ENCODE data around the gene ZNF75A. TPM values are rescaled to one million over a fixed set of nuclear protein-coding genes. Genes with fewer than 3 reads are reported as not detected.

ZNF75A gene
- total and polyA plus RNA-seq, 8 donors = 8.0 to 52.5 (median 16.4) TPM

DNA sequence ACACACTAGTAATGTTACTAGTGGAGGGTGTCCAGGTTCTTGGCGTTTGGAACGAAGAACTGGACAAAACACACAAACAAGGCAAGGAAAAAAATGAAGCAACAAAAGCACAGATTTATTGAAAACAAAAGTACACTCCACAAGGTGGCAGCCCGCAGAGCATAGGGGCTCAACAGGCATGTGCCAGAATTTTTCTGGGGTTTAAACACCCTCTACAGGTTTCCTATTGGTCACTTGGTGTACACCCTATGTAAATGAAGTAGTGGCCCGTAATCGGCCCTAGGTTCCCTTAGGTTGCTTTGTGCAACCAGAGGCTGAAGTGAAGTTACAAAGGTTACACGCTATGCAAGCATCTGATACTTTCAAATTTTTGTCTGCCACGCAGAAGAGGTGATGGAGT is 58.5 kb downstream of the ZNF75A start:
- no peaks in the 10 kb centered on the region for H3K36me3 ChIP-seq
- peaks cover 0 to 36% (median 12%) of the 10 kb centered on the region in 4 donors for H3K9me3 ChIP-seq
- WGBS, 5 donors = 90 to 93% (median 91%) methylated on average over 7 of the region's 7 CpGs
- peaks cover 0 to 24% (median 7%) of the 10 kb centered on the region in 3 donors for H3K27me3 ChIP-seq
- no peaks in the 10 kb centered on the region for H3K4me1 ChIP-seq
- TF ChIP-seq EP300 (IDR thresholded peaks at IDR 0.05) = no peak
- no peak for TF ChIP-seq POLR2A (IDR thresholded peaks at IDR 0.05)
- TF ChIP-seq POLR2AphosphoS5 (IDR thresholded peaks at IDR 0.05) = no peak
- TF ChIP-seq, protein P1, sequence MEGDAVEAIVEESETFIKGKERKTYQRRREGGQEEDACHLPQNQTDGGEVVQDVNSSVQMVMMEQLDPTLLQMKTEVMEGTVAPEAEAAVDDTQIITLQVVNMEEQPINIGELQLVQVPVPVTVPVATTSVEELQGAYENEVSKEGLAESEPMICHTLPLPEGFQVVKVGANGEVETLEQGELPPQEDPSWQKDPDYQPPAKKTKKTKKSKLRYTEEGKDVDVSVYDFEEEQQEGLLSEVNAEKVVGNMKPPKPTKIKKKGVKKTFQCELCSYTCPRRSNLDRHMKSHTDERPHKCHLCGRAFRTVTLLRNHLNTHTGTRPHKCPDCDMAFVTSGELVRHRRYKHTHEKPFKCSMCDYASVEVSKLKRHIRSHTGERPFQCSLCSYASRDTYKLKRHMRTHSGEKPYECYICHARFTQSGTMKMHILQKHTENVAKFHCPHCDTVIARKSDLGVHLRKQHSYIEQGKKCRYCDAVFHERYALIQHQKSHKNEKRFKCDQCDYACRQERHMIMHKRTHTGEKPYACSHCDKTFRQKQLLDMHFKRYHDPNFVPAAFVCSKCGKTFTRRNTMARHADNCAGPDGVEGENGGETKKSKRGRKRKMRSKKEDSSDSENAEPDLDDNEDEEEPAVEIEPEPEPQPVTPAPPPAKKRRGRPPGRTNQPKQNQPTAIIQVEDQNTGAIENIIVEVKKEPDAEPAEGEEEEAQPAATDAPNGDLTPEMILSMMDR (IDR thresholded peaks at IDR 0.05) = no peak
- intact Hi-C loops (cut with DNase I; ENCODE audit: low total_unique reads) = no loop called here
- no peak for DNase-seq
- H3K27ac ChIP-seq = no peak overlapping the region
- H3K4me3 ChIP-seq = no peak overlapping the region

DNA sequence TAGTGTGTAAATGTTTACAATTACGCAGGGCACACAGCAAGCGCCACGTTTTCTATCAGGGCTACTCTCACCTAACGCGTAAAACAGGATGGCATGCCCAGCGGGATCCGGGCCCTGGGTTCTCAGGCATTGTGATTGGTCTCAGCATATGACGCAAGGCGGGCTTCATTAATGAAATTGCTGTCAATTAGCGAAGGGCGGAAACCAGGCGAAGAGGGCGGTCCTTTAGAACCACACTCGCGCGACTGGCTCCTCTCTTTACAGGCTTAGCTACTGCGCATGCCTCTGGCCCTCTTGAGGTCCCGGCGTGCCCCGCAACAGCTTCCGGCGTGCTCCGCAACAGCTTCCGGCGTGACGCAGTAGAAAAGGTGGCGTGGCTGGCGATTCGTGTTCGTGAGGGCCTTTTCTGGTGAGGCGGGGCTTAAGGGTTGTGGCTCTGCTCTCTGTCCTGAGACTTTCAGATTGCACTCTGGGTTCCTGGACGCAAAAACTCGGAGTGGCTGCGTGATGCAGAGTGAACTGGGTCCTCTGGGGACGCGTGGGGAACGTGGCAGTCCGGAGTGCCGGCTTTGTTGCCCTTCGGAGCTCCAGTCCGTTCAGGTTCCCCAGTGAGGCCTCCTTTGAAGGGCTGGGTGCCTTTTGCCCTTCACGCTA is 59.6 kb downstream of the ZNF75A start:
- DNase-seq = peak; percentile 74 to 96
- peak in 1 of 4 donors; percentile 16 for TF ChIP-seq POLR2A (IDR thresholded peaks at IDR 0.05)
- peak in 2 of 3 donors; percentile 68 to 69 for TF ChIP-seq POLR2AphosphoS5 (IDR thresholded peaks at IDR 0.05)
- TF ChIP-seq, protein P1 (IDR thresholded peaks at IDR 0.05) = no peak
- TF ChIP-seq EP300 (IDR thresholded peaks at IDR 0.05) = no peak
- peak overlapping the region; percentile 44 to 53 (median 46) for H3K4me3 ChIP-seq
- no peaks in the 10 kb centered on the region for H3K4me1 ChIP-seq
- intact Hi-C loops (cut with DNase I; ENCODE audit: low total_unique reads) = no loop called here
- no peaks in the 10 kb centered on the region for H3K36me3 ChIP-seq
- H3K9me3 ChIP-seq = peaks cover 0 to 36% (median 12%) of the 10 kb centered on the region in 4 donors
- H3K27ac ChIP-seq = peak overlapping the region; percentile 43 to 86 (median 77)
- 13 to 19% (median 15%) methylated on average over 39 to 42 of the region's 42 CpGs for WGBS, 5 donors
- peaks cover 0 to 22% (median 7%) of the 10 kb centered on the region in 3 donors for H3K27me3 ChIP-seq

Other genes starting within 250 kb of the ZNF75A start
- 100 to 1,000 TPM in 1 of 5 donors, 10 to 100 TPM in 3, 1 to 10 TPM in 1; 9.9 to 504 (median 90.4) TPM for gene IL32, start 239.9 kb upstream of the ZNF75A start, total RNA-seq
- gene IL32, start 239.9 kb upstream of the ZNF75A start, polyA plus RNA-seq = 100 to 1,000 TPM in 1 of 3 donors, 10 to 100 TPM in 2; 56.3 to 129 (median 60.9) TPM
- gene ZSCAN10, start 206.2 kb upstream of the ZNF75A start, total RNA-seq = not detected
- gene ZSCAN10, start 206.2 kb upstream of the ZNF75A start, polyA plus RNA-seq = not detected
- 10 to 100 TPM in 1 of 5 donors, 1 to 10 TPM in 3, under 1 TPM in 1; 0.87 to 21.9 (median 5.5) TPM for gene ZNF205, start 192.9 kb upstream of the ZNF75A start, total RNA-seq
- 10 to 100 TPM; 16.6 to 27.5 (median 20.9) TPM for gene ZNF205, start 192.9 kb upstream of the ZNF75A start, polyA plus RNA-seq
- gene ZNF213, start 170.5 kb upstream of the ZNF75A start, total RNA-seq = 10 to 100 TPM in 3 of 5 donors, 1 to 10 TPM in 2; 1.3 to 87.8 (median 20.0) TPM
- 1 to 10 TPM; 5.8 to 6.7 (median 6.1) TPM for gene ZNF213, start 170.5 kb upstream of the ZNF75A start, polyA plus RNA-seq
- not detected for gene OR1F1, start 117.3 kb upstream of the ZNF75A start, total RNA-seq
- not detected for gene OR1F1, start 117.3 kb upstream of the ZNF75A start, polyA plus RNA-seq
- gene ZNF200, start 70.3 kb upstream of the ZNF75A start, total RNA-seq = 1 to 10 TPM; 4.7 to 8.7 (median 6.2) TPM
- gene ZNF200, start 70.3 kb upstream of the ZNF75A start, polyA plus RNA-seq = 1 to 10 TPM; 2.2 to 3.1 (median 2.9) TPM
- 10 to 100 TPM in 1 of 5 donors, 1 to 10 TPM in 3, under 1 TPM in 1; 0.58 to 24.5 (median 1.7) TPM for gene MEFV, start 48.9 kb upstream of the ZNF75A start, total RNA-seq
- gene MEFV, start 48.9 kb upstream of the ZNF75A start, polyA plus RNA-seq = under 1 TPM; 0.15 to 0.44 (median 0.20) TPM
- gene ZNF263, start 22.0 kb upstream of the ZNF75A start, total RNA-seq = 10 to 100 TPM; 23.5 to 67.0 (median 46.0) TPM
- gene ZNF263, start 22.0 kb upstream of the ZNF75A start, polyA plus RNA-seq = 10 to 100 TPM; 10.8 to 29.6 (median 16.0) TPM
- 1 to 10 TPM in 3 of 5 donors, not detected in 2; 1.6 to 8.3 (median 1.8) TPM for gene TIGD7, start 67 bp upstream of the ZNF75A start, total RNA-seq
- 1 to 10 TPM; 2.1 to 3.7 (median 2.8) TPM for gene TIGD7, start 67 bp upstream of the ZNF75A start, polyA plus RNA-seq
- not detected for gene OR2C1, start 50.4 kb downstream of the ZNF75A start, total RNA-seq
- gene OR2C1, start 50.4 kb downstream of the ZNF75A start, polyA plus RNA-seq = not detected
- 10 to 100 TPM in 1 of 5 donors, 1 to 10 TPM in 4; 2.6 to 11.7 (median 5.4) TPM for gene ZSCAN32, start 95.5 kb downstream of the ZNF75A start, total RNA-seq
- gene ZSCAN32, start 95.5 kb downstream of the ZNF75A start, polyA plus RNA-seq = 10 to 100 TPM in 1 of 3 donors, 1 to 10 TPM in 2; 7.7 to 10.7 (median 8.0) TPM
- gene ZNF174, start 95.7 kb downstream of the ZNF75A start, total RNA-seq = 10 to 100 TPM in 4 of 5 donors, 1 to 10 TPM in 1; 6.6 to 52.5 (median 21.7) TPM
- 1 to 10 TPM; 4.2 to 5.6 (median 5.0) TPM for gene ZNF174, start 95.7 kb downstream of the ZNF75A start, polyA plus RNA-seq
- 1 to 10 TPM in 2 of 5 donors, under 1 TPM in 2, not detected in 1; 0.45 to 2.2 (median 1.1) TPM for gene ZNF597, start 138.0 kb downstream of the ZNF75A start, total RNA-seq
- 1 to 10 TPM in 1 of 3 donors, under 1 TPM in 2; 0.68 to 1.1 (median 0.78) TPM for gene ZNF597, start 138.0 kb downstream of the ZNF75A start, polyA plus RNA-seq
- 100 to 1,000 TPM in 2 of 5 donors, 10 to 100 TPM in 3; 25.3 to 155 (median 84.9) TPM for gene NAA60, start 138.2 kb downstream of the ZNF75A start, total RNA-seq
- 10 to 100 TPM; 39.3 to 55.3 (median 54.4) TPM for gene NAA60, start 138.2 kb downstream of the ZNF75A start, polyA plus RNA-seq
- gene C16orf90, start 190.0 kb downstream of the ZNF75A start, total RNA-seq = not detected
- gene C16orf90, start 190.0 kb downstream of the ZNF75A start, polyA plus RNA-seq = not detected
- 10 to 100 TPM in 4 of 5 donors, 1 to 10 TPM in 1; 9.0 to 52.7 (median 22.2) TPM for gene CLUAP1, start 195.5 kb downstream of the ZNF75A start, total RNA-seq
- 10 to 100 TPM in 1 of 3 donors, 1 to 10 TPM in 2; 6.7 to 14.1 (median 7.6) TPM for gene CLUAP1, start 195.5 kb downstream of the ZNF75A start, polyA plus RNA-seq

Data from stomach (tissue), 9 donors.